IMR-90 (cell line): ENCODE measurements around the gene BSPRY. TPM values are rescaled to one million over a fixed set of nuclear protein-coding genes. Genes with fewer than 3 reads are reported as not detected.

Experiments used
- ATAC-seq: fragments of 200-7000 bp; cut with Tn5 transposase; 2 replicates; pipeline ENCODE4 v1.9.1; 2020; ENCODE audit warnings: low read depth, mild to moderate bottlenecking, moderate library complexity
- BruUV-seq: library from RNA; stranded (reverse); fragments of 400-500 nt; replicated peaks from 2 replicates; lab custom pipeline; 2021; lab: Mats Ljungman, UMichigan
- CTCF ChIA-PET: fragments of 300-600 bp; formaldehyde crosslinking; extraction: SDS; loops from one replicate; lab custom pipeline; 2021; ENCODE audit warnings: antibody characterized with exemption; lab: Yijun Ruan, JAX
- POLR2A ChIA-PET: fragments of 300-600 bp; sonication (Branson Sonifier 250); formaldehyde crosslinking; loops from one replicate; lab custom pipeline; 2022; ENCODE audit warnings: antibody characterized with exemption; ENCODE audit not compliant: unreplicated experiment; lab: Charles Lee
- DNase-seq: peaks from one replicate; pipeline ENCODE4 v3.0.0; 2013
- H2AFZ ChIP-seq: replicated peaks from 2 replicates; pipeline ENCODE3; 2013; ENCODE audit warnings: low read length, mild to moderate bottlenecking; ENCODE audit not compliant: poor library complexity
- H2AK5ac ChIP-seq: 2 replicates; pipeline ENCODE4 v1.6.1; 2013; ENCODE audit warnings: low read depth, low read length, inconsistent platforms
- H2AK9ac ChIP-seq: replicated peaks from 2 replicates; pipeline ENCODE3; 2013; ENCODE audit warnings: mild to moderate bottlenecking, low read depth, low read length, moderate library complexity; ENCODE audit not compliant: poor library complexity
- H2BK120ac ChIP-seq: 2 replicates; pipeline ENCODE4 v1.6.1; 2013; ENCODE audit warnings: low read depth, low read length, inconsistent platforms
- H2BK15ac ChIP-seq: 3 replicates; pipeline ENCODE4 v1.6.1; 2013; ENCODE audit warnings: low read depth, low read length, inconsistent platforms
- H2BK20ac ChIP-seq: 2 replicates; pipeline ENCODE4 v1.6.1; 2013; ENCODE audit warnings: low read depth, mild to moderate bottlenecking, inconsistent platforms, low read length, moderate library complexity
- H2BK5ac ChIP-seq: 2 replicates; pipeline ENCODE4 v1.6.1; 2013; ENCODE audit warnings: mild to moderate bottlenecking, low read depth, low read length, inconsistent platforms; ENCODE audit not compliant: poor library complexity, severe bottlenecking
- H3K14ac ChIP-seq: replicated peaks from 2 replicates; pipeline ENCODE4 v1.6.1; 2013; ENCODE audit warnings: low read depth, low read length, inconsistent platforms
- H3K18ac ChIP-seq: 2 replicates; pipeline ENCODE4 v1.6.1; 2013; ENCODE audit warnings: low read depth, low read length, control low read depth
- H3K23ac ChIP-seq: 2 replicates; pipeline ENCODE4 v1.6.1; 2013; ENCODE audit warnings: low read depth, low read length, inconsistent platforms
- H3K27ac ChIP-seq: 2 replicates; pipeline ENCODE4 v1.5.1; 2013; ENCODE audit warnings: mild to moderate bottlenecking, control low read depth, low read length; ENCODE audit not compliant: insufficient read depth
- H3K27me3 ChIP-seq: 2 replicates; pipeline ENCODE4 v1.6.1; 2013; ENCODE audit warnings: low read length; ENCODE audit not compliant: control insufficient read depth, insufficient read depth
- H3K36me3 ChIP-seq: 2 replicates; pipeline ENCODE4 v1.6.1; 2013; ENCODE audit warnings: low read length, mixed read lengths; ENCODE audit not compliant: control insufficient read depth, insufficient read depth
- H3K4ac ChIP-seq: 2 replicates; pipeline ENCODE4 v1.6.1; 2013; ENCODE audit warnings: low read depth, low read length, inconsistent platforms
- H3K4me1 ChIP-seq: 2 replicates; pipeline ENCODE4 v1.6.1; 2013; ENCODE audit warnings: low read length, mixed read lengths; ENCODE audit not compliant: control insufficient read depth, insufficient read depth
- H3K4me2 ChIP-seq: 2 replicates; pipeline ENCODE4 v1.6.1; 2013; ENCODE audit warnings: low read depth, mild to moderate bottlenecking, control low read depth, low read length, moderate library complexity
- H3K4me3 ChIP-seq: 2 replicates; pipeline ENCODE4 v1.5.1; 2013; ENCODE audit warnings: low read depth, mild to moderate bottlenecking, control low read depth, low read length, moderate library complexity; ENCODE audit not compliant: insufficient read depth
- H3K56ac ChIP-seq: 2 replicates; pipeline ENCODE4 v1.6.1; 2013; ENCODE audit warnings: low read length, inconsistent platforms; ENCODE audit not compliant: insufficient read depth; ENCODE audit errors: extremely low read depth
- H3K79me1 ChIP-seq, 2 experiments: 2 replicates each; pipeline ENCODE4 v1.6.1; 2013; ENCODE audit warnings: low read length in 2 of 2, inconsistent platforms in 1 of 2, low read depth in 1 of 2
- H3K9ac ChIP-seq: 2 replicates; pipeline ENCODE4 v1.6.1; 2013; ENCODE audit warnings: low read depth, low read length, control low read depth
- H3K9me1 ChIP-seq: 2 replicates; pipeline ENCODE4 v1.6.1; 2013; ENCODE audit warnings: low read length, inconsistent platforms; ENCODE audit not compliant: insufficient read depth
- H3K9me3 ChIP-seq: 2 replicates; pipeline ENCODE4 v1.6.1; 2013; ENCODE audit warnings: low read length; ENCODE audit not compliant: control insufficient read depth, insufficient read depth
- H4K20me1 ChIP-seq: 2 replicates; pipeline ENCODE4 v1.6.1; 2013; ENCODE audit warnings: low read length, inconsistent platforms; ENCODE audit not compliant: insufficient read depth
- H4K5ac ChIP-seq: 2 replicates; pipeline ENCODE4 v1.6.1; 2013; ENCODE audit warnings: mild to moderate bottlenecking, low read depth, low read length, control low read depth
- H4K8ac ChIP-seq, 2 experiments: 2 replicates each; pipeline ENCODE4 v1.6.1; 2013; ENCODE audit warnings: low read depth in 2 of 2, low read length in 2 of 2, control low read depth in 1 of 2, inconsistent platforms in 1 of 2
- H4K91ac ChIP-seq: 2 replicates; pipeline ENCODE4 v1.6.1; 2013; ENCODE audit warnings: low read depth, low read length, inconsistent platforms; ENCODE audit not compliant: insufficient read depth
- CEBPB ChIP-seq: IDR thresholded peaks from 2 replicates; pipeline ENCODE4 v1.6.1; 2012; ENCODE audit warnings: low read depth, low read length, improper control_type of control experiment
- FOS ChIP-seq: fragments of 150-350 bp; IDR thresholded peaks from 2 replicates; pipeline ENCODE4 v1.6.1; 2016; ENCODE audit warnings: low read depth, low read length
- MAZ ChIP-seq: IDR thresholded peaks from 2 replicates; pipeline ENCODE4 v1.6.1; 2012; ENCODE audit warnings: low read depth, mild to moderate bottlenecking, low read length, improper control_type of control experiment, moderate library complexity, borderline replicate concordance
- POLR2A ChIP-seq: IDR thresholded peaks from 2 replicates; pipeline ENCODE4 v1.6.1; 2012; ENCODE audit warnings: mild to moderate bottlenecking, low read depth, low read length
- RAD21 ChIP-seq: IDR thresholded peaks from 2 replicates; pipeline ENCODE4 v1.6.1; 2012; ENCODE audit warnings: low read length, improper control_type of control experiment
- RCOR1 ChIP-seq: IDR thresholded peaks from 2 replicates; pipeline ENCODE4 v1.6.1; 2012; ENCODE audit warnings: mild to moderate bottlenecking, low read length, improper control_type of control experiment; ENCODE audit not compliant: insufficient replicate concordance
- SMC3 ChIP-seq: fragments of 150-350 bp; IDR thresholded peaks from 2 replicates; pipeline ENCODE4 v1.6.1; 2016; ENCODE audit warnings: low read depth, mild to moderate bottlenecking, antibody characterized with exemption, low read length, moderate library complexity
- WGBS, 2 experiments: methylation state at CpG; one replicate each; pipeline versions ENCODE4 v1.1.5 to v1.1.7; 2013; ENCODE audit warnings: missing lambda C conversion rate in 2 of 2; ENCODE audit not compliant: insufficient read length in 1 of 2; ENCODE audit errors: extremely low coverage in 2 of 2; 5-methylcytosine and 5-hydroxymethylcytosine counted together
- dilution Hi-C: fragments of 300-500 bp; cut with HindIII; formaldehyde crosslinking; loops from one replicate; pipeline ENCODE4 v1.14.3; 2018; ENCODE audit warnings: low sequenced_read_pairs; ENCODE audit not compliant: unreplicated experiment
- in situ Hi-C: fragments of 300-500 bp; cut with MboI; formaldehyde crosslinking; loops from 3 replicates; pipeline ENCODE4 v1.14.3; 2019; ENCODE audit warnings: low sequenced_read_pairs, inconsistent platforms, mixed read lengths
- intact Hi-C: fragments of 100-400 bp; cut with micrococcal nuclease; formaldehyde crosslinking; loops from 2 replicates; pipeline ENCODE4 v1.10.0; 2022
- polyA plus RNA-seq, 3 experiments: library from polyadenylated mRNA; depleted of rRNA; stranded (reverse); fragments of >200 nt; gene quantifications; 2 replicates each; pipeline ENCODE4 v1.2.3, GENCODE V29; 2012; ENCODE audit warnings: low replicate concordance in 1 of 3
- total RNA-seq: library from RNA; depleted of rRNA; stranded (reverse); fragments of >200 nt; gene quantifications from 2 replicates; pipeline ENCODE4 v1.2.3, GENCODE V29; 2012
- TF ChIP-seq, protein P1 (sequence below): fragments of 150-350 bp; IDR thresholded peaks from 2 replicates; pipeline ENCODE4 v1.6.1; 2017; ENCODE audit warnings: mild to moderate bottlenecking, antibody characterized with exemption, low read length, low read depth
- TF ChIP-seq, protein P2 (sequence below): conservative IDR thresholded peaks from 2 replicates; pipeline ENCODE4 v1.5.1; 2012; ENCODE audit warnings: mild to moderate bottlenecking, low read depth, low read length, improper control_type of control experiment
- TF ChIP-seq, protein P3 (sequence below): fragments of 150-350 bp; IDR thresholded peaks from 2 replicates; pipeline ENCODE4 v1.6.1; 2016; ENCODE audit warnings: low read depth, mild to moderate bottlenecking, low read length, moderate library complexity, borderline replicate concordance

Gene BSPRY
- total and polyA plus RNA-seq, 2 of the 4 experiments (the other 2 are of a cell fraction): not detected

DNA sequence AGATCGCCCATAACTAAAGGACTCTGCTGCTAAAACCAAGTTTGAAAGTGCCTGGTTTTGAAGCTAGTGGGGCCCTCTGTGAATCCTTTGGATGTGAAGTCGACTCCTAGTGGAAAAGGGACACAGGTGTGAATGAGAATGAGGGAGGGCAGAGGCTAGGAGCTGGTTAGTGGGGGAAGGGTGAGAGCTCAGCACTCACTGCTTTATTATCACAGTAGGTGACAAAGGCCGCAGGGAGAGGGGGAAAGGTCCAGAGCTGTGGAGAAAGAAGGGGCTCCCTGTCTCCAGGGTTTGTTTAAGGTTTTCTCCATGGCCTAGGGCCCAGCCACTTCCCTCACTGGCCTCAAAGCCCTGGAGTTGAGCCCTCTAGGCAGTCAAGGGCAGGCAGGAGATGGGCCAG, 23.9 kb downstream of the BSPRY start:
- dilution Hi-C loops: no loop called here
- no peak overlapping the region for H3K4me3 ChIP-seq

More for the DNA sequence above, 23.9 kb downstream of the BSPRY start:
- ChIA-PET CTCF (interaction anchor here (0.9 to 1.0 kb wide), 2 partner anchors 9 to 28 kb away, joined by 3 to 4 read pairs; partner anchors contain the start of gene ALAD), POLR2A (no interaction called here)
- H2BK5ac ChIP-seq: no peak overlapping the region
- peaks cover 2% of the 10 kb centered on the region; the same call in 1 of the 2 replicates for H3K4me1 ChIP-seq
- H3K23ac ChIP-seq: no peak overlapping the region
- no peak overlapping the region for H3K18ac ChIP-seq
- no peak overlapping the region for H3K9ac ChIP-seq
- peaks cover 0 to 8% of the 10 kb centered on the region in 2 experiments; a peak in 1 of 4 replicates for H3K79me1 ChIP-seq
- H2AK9ac ChIP-seq: no peak overlapping the region
- no peaks in the 10 kb centered on the region for H3K9me1 ChIP-seq
- H4K8ac ChIP-seq: no peak overlapping the region
- no peak overlapping the region for H2BK15ac ChIP-seq
- no peak overlapping the region for H3K4me2 ChIP-seq
- H3K4ac ChIP-seq: no peak overlapping the region
- no peak overlapping the region for H2BK120ac ChIP-seq
- no peak for DNase-seq
- no peak overlapping the region for H2AK5ac ChIP-seq
- no peak overlapping the region for H4K5ac ChIP-seq
- 0% methylated on average over 1 of the region's 3 CpGs; no CpG with 5 or more reads in 1 of the 2 experiments for WGBS, 2 experiments
- H3K56ac ChIP-seq: no peak overlapping the region
- no peak overlapping the region for H3K14ac ChIP-seq
- no peaks in the 10 kb centered on the region for H3K9me3 ChIP-seq
- no TSS peak for BruUV-seq
- H4K20me1 ChIP-seq: no peaks in the 10 kb centered on the region
- no peak overlapping the region for H3K27ac ChIP-seq
- H3K36me3 ChIP-seq: peaks cover 12% of the 10 kb centered on the region; the same call in 1 of the 2 replicates
- intact Hi-C loops: no loop called here
- TF ChIP-seq, protein P1, sequence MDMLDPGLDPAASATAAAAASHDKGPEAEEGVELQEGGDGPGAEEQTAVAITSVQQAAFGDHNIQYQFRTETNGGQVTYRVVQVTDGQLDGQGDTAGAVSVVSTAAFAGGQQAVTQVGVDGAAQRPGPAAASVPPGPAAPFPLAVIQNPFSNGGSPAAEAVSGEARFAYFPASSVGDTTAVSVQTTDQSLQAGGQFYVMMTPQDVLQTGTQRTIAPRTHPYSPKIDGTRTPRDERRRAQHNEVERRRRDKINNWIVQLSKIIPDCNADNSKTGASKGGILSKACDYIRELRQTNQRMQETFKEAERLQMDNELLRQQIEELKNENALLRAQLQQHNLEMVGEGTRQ: no peak
- TF ChIP-seq MAZ (no peak), FOS (no peak), POLR2A (no peak), CEBPB (no peak), RCOR1 (no peak), SMC3 (no peak), RAD21 (no peak)
- TF ChIP-seq, protein P2, sequence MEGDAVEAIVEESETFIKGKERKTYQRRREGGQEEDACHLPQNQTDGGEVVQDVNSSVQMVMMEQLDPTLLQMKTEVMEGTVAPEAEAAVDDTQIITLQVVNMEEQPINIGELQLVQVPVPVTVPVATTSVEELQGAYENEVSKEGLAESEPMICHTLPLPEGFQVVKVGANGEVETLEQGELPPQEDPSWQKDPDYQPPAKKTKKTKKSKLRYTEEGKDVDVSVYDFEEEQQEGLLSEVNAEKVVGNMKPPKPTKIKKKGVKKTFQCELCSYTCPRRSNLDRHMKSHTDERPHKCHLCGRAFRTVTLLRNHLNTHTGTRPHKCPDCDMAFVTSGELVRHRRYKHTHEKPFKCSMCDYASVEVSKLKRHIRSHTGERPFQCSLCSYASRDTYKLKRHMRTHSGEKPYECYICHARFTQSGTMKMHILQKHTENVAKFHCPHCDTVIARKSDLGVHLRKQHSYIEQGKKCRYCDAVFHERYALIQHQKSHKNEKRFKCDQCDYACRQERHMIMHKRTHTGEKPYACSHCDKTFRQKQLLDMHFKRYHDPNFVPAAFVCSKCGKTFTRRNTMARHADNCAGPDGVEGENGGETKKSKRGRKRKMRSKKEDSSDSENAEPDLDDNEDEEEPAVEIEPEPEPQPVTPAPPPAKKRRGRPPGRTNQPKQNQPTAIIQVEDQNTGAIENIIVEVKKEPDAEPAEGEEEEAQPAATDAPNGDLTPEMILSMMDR: no peak
- TF ChIP-seq, protein P3, sequence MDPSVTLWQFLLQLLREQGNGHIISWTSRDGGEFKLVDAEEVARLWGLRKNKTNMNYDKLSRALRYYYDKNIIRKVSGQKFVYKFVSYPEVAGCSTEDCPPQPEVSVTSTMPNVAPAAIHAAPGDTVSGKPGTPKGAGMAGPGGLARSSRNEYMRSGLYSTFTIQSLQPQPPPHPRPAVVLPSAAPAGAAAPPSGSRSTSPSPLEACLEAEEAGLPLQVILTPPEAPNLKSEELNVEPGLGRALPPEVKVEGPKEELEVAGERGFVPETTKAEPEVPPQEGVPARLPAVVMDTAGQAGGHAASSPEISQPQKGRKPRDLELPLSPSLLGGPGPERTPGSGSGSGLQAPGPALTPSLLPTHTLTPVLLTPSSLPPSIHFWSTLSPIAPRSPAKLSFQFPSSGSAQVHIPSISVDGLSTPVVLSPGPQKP: no peak
- no peak overlapping the region for H2AFZ ChIP-seq
- H2BK20ac ChIP-seq: no peak overlapping the region
- peaks cover 6% of the 10 kb centered on the region; the same call in 1 of the 2 replicates for H3K27me3 ChIP-seq
- in situ Hi-C loops: no loop called here
- ATAC-seq: no peak
- H4K91ac ChIP-seq: no peak overlapping the region
